Measurements from ENCODE around the gene BTN3A1. TPM values are rescaled to one million over a fixed set of nuclear protein-coding genes. Genes with fewer than 3 reads are reported as not detected.

The BTN3A1 gene
- total and polyA plus RNA-seq, 2 of the 13 experiments (the other 11 are each of a cell fraction or from before 2014, with no cell fraction given): 13.3 to 14.0 TPM

- TF ChIP-seq ZNF142 (CRISPR knock-in tag; IDR thresholded peaks at IDR 0.05): no peak
- no peak for TF ChIP-seq BRD4 (CRISPR knock-in tag; IDR thresholded peaks at IDR 0.05)
- peak; percentile 22; the same call in 1 of the 2 replicates for TF ChIP-seq ZNF362 (CRISPR knock-in tag; IDR thresholded peaks at IDR 0.05; ENCODE audit: borderline replicate concordance)
- TF ChIP-seq ZFP62 (CRISPR knock-in tag; IDR thresholded peaks at IDR 0.05): no peak
- TF ChIP-seq ZNF619 (CRISPR knock-in tag; IDR thresholded peaks at IDR 0.05): no peak
- no peak for TF ChIP-seq FOXO4 (CRISPR knock-in tag; conservative IDR thresholded peaks at IDR 0.05)
- no peak for TF ChIP-seq PITX1 (CRISPR knock-in tag; IDR thresholded peaks at IDR 0.05)
- TF ChIP-seq IRF2 (CRISPR knock-in tag; IDR thresholded peaks at IDR 0.05): no peak
- no peak for TF ChIP-seq ZNF329 (CRISPR knock-in tag; IDR thresholded peaks at IDR 0.05; ENCODE audit: low read depth)
- TF ChIP-seq NFKB2 (CRISPR knock-in tag; IDR thresholded peaks at IDR 0.05; ENCODE audit: borderline replicate concordance): 0 out of 2 replicates have a peak, but pooled peaks have one; percentile 18
- no peak for TF ChIP-seq SNRNP70 (IDR thresholded peaks at IDR 0.05; ENCODE audit: low read depth, low read length)
- TF ChIP-seq ELF3 (CRISPR knock-in tag; IDR thresholded peaks at IDR 0.05): no peak
- TF ChIP-seq RAD21 (CRISPR knock-in tag; IDR thresholded peaks at IDR 0.05): peak; percentile 53; the same call in 1 of the 2 replicates
- TF ChIP-seq PATZ1 (CRISPR knock-in tag; IDR thresholded peaks at IDR 0.05): no peak; the same call in 1 of the 2 replicates
- TF ChIP-seq TERF1 (CRISPR knock-in tag; IDR thresholded peaks at IDR 0.05): no peak
- no peak for TF ChIP-seq PRMT3 (CRISPR knock-in tag; IDR thresholded peaks at IDR 0.05; ENCODE audit: borderline replicate concordance, low read depth)
Measured at GRCh38 chr6:26420688-26421171, 18.7 kb downstream of the BTN3A1 start (continued).
